Activated B cell treated with CpG ODN at 0.5 μM for 24 hours (primary cell): ENCODE data around the gene CCL11. TPM values are rescaled to one million over a fixed set of nuclear protein-coding genes. Genes with fewer than 3 reads are reported as not detected.

ENCODE experiments used
- ATAC-seq: fragments of 200-7000 bp; cut with Tn5 transposase; one replicate; pipeline ENCODE4 v1.10.0; 2021; ENCODE audit warnings: low read depth, mild to moderate bottlenecking, moderate library complexity
- CTCF ChIA-PET: fragments of 350-600 bp; sonication (Branson Sonifier 250); formaldehyde crosslinking; loops from one replicate; lab custom pipeline; 2021; ENCODE audit warnings: antibody characterized with exemption; lab: Charles Lee
- POLR2A ChIA-PET: fragments of 350-600 bp; sonication (Branson Sonifier 250); formaldehyde crosslinking; loops from one replicate; lab custom pipeline; 2021; ENCODE audit warnings: antibody characterized with exemption; lab: Charles Lee
- DNase-seq: peaks from one replicate; pipeline ENCODE4 v3.0.0; 2022
- H3K27ac Mint-ChIP-seq: one replicate; pipeline ENCODE4 v1.8.0; 2020; ENCODE audit warnings: mixed read lengths
- H3K27me3 Mint-ChIP-seq: one replicate; pipeline ENCODE4 v1.8.0; 2021; ENCODE audit warnings: mixed read lengths
- H3K36me3 Mint-ChIP-seq: one replicate; pipeline ENCODE4 v1.8.0; 2021; ENCODE audit warnings: low read depth, mixed read lengths
- H3K4me1 Mint-ChIP-seq: one replicate; pipeline ENCODE4 v1.8.0; 2021; ENCODE audit warnings: mixed read lengths
- H3K4me3 Mint-ChIP-seq: one replicate; pipeline ENCODE4 v1.8.0; 2020; ENCODE audit warnings: mild to moderate bottlenecking, mixed read lengths
- H3K9me3 Mint-ChIP-seq: one replicate; pipeline ENCODE4 v1.8.0; 2020; ENCODE audit warnings: mixed read lengths
- CTCF ChIP-seq: fragments of 200-600 bp; IDR thresholded peaks from one replicate; pipeline ENCODE4 v1.8.0; 2022; ENCODE audit warnings: antibody characterized with exemption, mild to moderate bottlenecking
- intact Hi-C: fragments of 100-400 bp; cut with micrococcal nuclease; formaldehyde crosslinking; loops from one replicate; pipeline ENCODE4 v1.15.1; 2024
- total RNA-seq: library from RNA; stranded (reverse); gene quantifications from 2 replicates; pipeline ENCODE4 v1.2.3, GENCODE V29; 2022

The CCL11 gene
- total RNA-seq, result not detected in 2 replicates

GRCh38 chr17:34285286-34285792 is at the start of gene CCL11:
TSS of gene CCL11 (plus strand) at chr17:34285742. CDS start at chr17:34285809, 67 bp downstream.
- DNase-seq (no peak), ATAC-seq (no peak)
- Mint-ChIP-seq H3K4me3 (no peak within 1 kb of the TSS), H3K9me3 (no peaks in the 10 kb centered on the region), H3K27me3 (peaks cover 34% of the 10 kb centered on the region), H3K4me1 (no peaks in the 10 kb centered on the region), H3K27ac (no peak within 1 kb of the TSS), H3K36me3 (no peaks in the 10 kb centered on the region)
- no peak for TF ChIP-seq CTCF
- ChIA-PET POLR2A (no interaction called here), CTCF (no interaction called here)
- intact Hi-C loops, result no loop called here

GRCh38 chr17:34236281-34236892 is 49.2 kb upstream of the CCL11 start:
- DNase-seq, result no peak
- intact Hi-C loops, result no loop called here
- no peak for ATAC-seq
- TF ChIP-seq CTCF, result no peak
- Mint-ChIP-seq H3K27ac (no peak overlapping the region), H3K9me3 (no peaks in the 10 kb centered on the region), H3K4me1 (peaks cover 19% of the 10 kb centered on the region), H3K27me3 (peaks cover 7% of the 10 kb centered on the region), H3K4me3 (no peak overlapping the region), H3K36me3 (no peaks in the 10 kb centered on the region)
- POLR2A ChIA-PET, result no interaction called here
- CTCF ChIA-PET, result no interaction called here

GRCh38 chr17:34237458-34237857 is 48.1 kb upstream of the CCL11 start:
- peaks cover 5% of the 10 kb centered on the region for H3K27me3 Mint-ChIP-seq
- H3K4me3 Mint-ChIP-seq, result no peak overlapping the region
- no peak for TF ChIP-seq CTCF

GRCh38 chr17:34241062-34241461 is 44.5 kb upstream of the CCL11 start:
- CTCF ChIA-PET, result no interaction called here

More at GRCh38 chr17:34237458-34237857, 48.1 kb upstream of the CCL11 start:
- ATAC-seq (no peak), DNase-seq (no peak)
- ChIA-PET CTCF (no interaction called here), POLR2A (no interaction called here)
- Mint-ChIP-seq H3K4me1 (peaks cover 19% of the 10 kb centered on the region), H3K9me3 (no peaks in the 10 kb centered on the region), H3K27ac (no peak overlapping the region), H3K36me3 (no peaks in the 10 kb centered on the region)
- intact Hi-C loops, result no loop called here

More at GRCh38 chr17:34241062-34241461, 44.5 kb upstream of the CCL11 start:
- no peaks in the 10 kb centered on the region for H3K27me3 Mint-ChIP-seq
- no peak for ATAC-seq
- H3K9me3 Mint-ChIP-seq, result no peaks in the 10 kb centered on the region
- no peak for DNase-seq
- POLR2A ChIA-PET, result no interaction called here
- peaks cover 8% of the 10 kb centered on the region for H3K4me1 Mint-ChIP-seq
- H3K27ac Mint-ChIP-seq, result no peak overlapping the region
- intact Hi-C loops, result no loop called here
- no peaks in the 10 kb centered on the region for H3K36me3 Mint-ChIP-seq
- H3K4me3 Mint-ChIP-seq, result no peak overlapping the region
- no peak for TF ChIP-seq CTCF
